ENCODE results near the gene PDZD8.

The PDZD8 gene

GRCh38 chr10:117268907-117269306 lies 106.3 kb downstream of the PDZD8 start:
- WGBS: 93% methylated on average over 2 of the region's 2 CpGs
- Histone ChIP-seq H2BK120ac (ENCODE audit: low read depth, low read length) (no peak overlapping the region), H3K27me3 (ENCODE audit: control insufficient read depth in 1 of 2, insufficient read depth in 1 of 2, low read length in 2 of 2) (no peaks in the 10 kb centered on the region), H2AFZ (ENCODE audit: low read depth, low read length) (no peak overlapping the region), H2BK12ac (ENCODE audit: low read length in 2 of 2) (no peak overlapping the region), H3K4me2 (ENCODE audit: low read length, poor library complexity, severe bottlenecking) (no peak overlapping the region), H3K4ac (ENCODE audit: low read depth in 1 of 2, low read length in 2 of 2) (no peak overlapping the region), H3K36me3 (ENCODE audit: control insufficient read depth in 1 of 2, insufficient read depth in 2 of 2, low read depth in 1 of 2, low read length in 2 of 2) (no peaks in the 10 kb centered on the region), H2BK5ac (ENCODE audit: low read depth, low read length, poor library complexity, severe bottlenecking) (no peak overlapping the region), H4K8ac (ENCODE audit: low read length) (no peak overlapping the region), H2BK15ac (ENCODE audit: low read depth, poor library complexity, severe bottlenecking) (no peak overlapping the region), H4K91ac (ENCODE audit: low read length) (no peak overlapping the region), H3K9ac (ENCODE audit: low read length) (no peak overlapping the region), H3K14ac (ENCODE audit: low read length in 2 of 2) (no peak overlapping the region), H3K79me1 (replicated peaks; ENCODE audit: low read length, poor library complexity, severe bottlenecking) (no peaks in the 10 kb centered on the region), H3K4me1 (ENCODE audit: control insufficient read depth, insufficient read depth, low read depth, low read length) (no peaks in the 10 kb centered on the region), H3K23ac (ENCODE audit: low read length in 2 of 2) (no peak overlapping the region), H3K4me3 (ENCODE audit: insufficient read depth in 1 of 2, low read depth in 1 of 2, low read length in 2 of 2) (no peak overlapping the region), H3K9me3 (ENCODE audit: control insufficient read depth, low read length) (no peaks in the 10 kb centered on the region), H3K27ac (ENCODE audit: low read length, poor library complexity, severe bottlenecking) (no peak overlapping the region), H3K18ac (ENCODE audit: low read depth in 1 of 2, low read length in 2 of 2) (no peak overlapping the region), H2AK5ac (ENCODE audit: low read length, severe bottlenecking) (no peak overlapping the region)
- DNase-seq: no peak

DNA sequence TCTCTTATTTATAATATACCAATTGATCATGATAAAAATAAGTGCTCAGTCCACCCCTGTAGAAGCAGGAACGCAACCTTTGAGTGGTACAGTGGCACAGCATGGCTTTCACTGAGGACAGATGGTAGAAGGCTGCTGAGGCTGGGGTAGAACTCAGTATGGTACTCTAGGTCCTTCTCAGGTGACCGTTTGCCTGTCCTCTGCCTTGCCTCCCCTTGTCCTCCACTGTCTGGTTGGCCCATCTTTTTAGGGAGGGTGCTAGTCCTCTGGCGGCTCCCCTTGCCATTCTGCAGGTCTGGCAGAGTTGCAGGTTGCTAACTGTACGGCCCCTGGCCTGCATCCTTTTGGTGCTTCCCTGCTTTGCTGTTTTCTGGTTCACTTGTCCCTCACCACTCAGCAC lies 107.0 kb downstream of the PDZD8 start:
- Histone ChIP-seq H3K4ac (ENCODE audit: low read depth in 1 of 2, low read length in 2 of 2) (no peak overlapping the region), H2BK120ac (ENCODE audit: low read depth, low read length) (no peak overlapping the region), H3K9me3 (ENCODE audit: control insufficient read depth, low read length) (no peaks in the 10 kb centered on the region), H3K14ac (ENCODE audit: low read length in 2 of 2) (no peak overlapping the region), H3K23ac (ENCODE audit: low read length in 2 of 2) (no peak overlapping the region), H3K4me3 (ENCODE audit: insufficient read depth in 1 of 2, low read depth in 1 of 2, low read length in 2 of 2) (no peak overlapping the region), H3K27me3 (ENCODE audit: control insufficient read depth in 1 of 2, insufficient read depth in 1 of 2, low read length in 2 of 2) (peaks cover 0 to under 1% of the 10 kb centered on the region in 2 experiments), H3K79me1 (replicated peaks; ENCODE audit: low read length, poor library complexity, severe bottlenecking) (no peaks in the 10 kb centered on the region), H3K4me2 (ENCODE audit: low read length, poor library complexity, severe bottlenecking) (no peak overlapping the region), H3K27ac (ENCODE audit: low read length, poor library complexity, severe bottlenecking) (no peak overlapping the region), H2BK12ac (ENCODE audit: low read length in 2 of 2) (no peak overlapping the region), H2AFZ (ENCODE audit: low read depth, low read length) (no peak overlapping the region), H3K4me1 (ENCODE audit: control insufficient read depth, insufficient read depth, low read depth, low read length) (no peaks in the 10 kb centered on the region), H4K8ac (ENCODE audit: low read length) (no peak overlapping the region), H3K36me3 (ENCODE audit: control insufficient read depth in 1 of 2, insufficient read depth in 2 of 2, low read depth in 1 of 2, low read length in 2 of 2) (no peaks in the 10 kb centered on the region), H2BK15ac (ENCODE audit: low read depth, poor library complexity, severe bottlenecking) (no peak overlapping the region), H3K18ac (ENCODE audit: low read depth in 1 of 2, low read length in 2 of 2) (no peak overlapping the region), H2BK5ac (ENCODE audit: low read depth, low read length, poor library complexity, severe bottlenecking) (no peak overlapping the region), H3K9ac (ENCODE audit: low read length) (no peak overlapping the region), H2AK5ac (ENCODE audit: low read length, severe bottlenecking) (no peak overlapping the region), H4K91ac (ENCODE audit: low read length) (no peak overlapping the region)
- WGBS: 82% methylated on average over 4 of the region's 4 CpGs
- DNase-seq: no peak

DNA sequence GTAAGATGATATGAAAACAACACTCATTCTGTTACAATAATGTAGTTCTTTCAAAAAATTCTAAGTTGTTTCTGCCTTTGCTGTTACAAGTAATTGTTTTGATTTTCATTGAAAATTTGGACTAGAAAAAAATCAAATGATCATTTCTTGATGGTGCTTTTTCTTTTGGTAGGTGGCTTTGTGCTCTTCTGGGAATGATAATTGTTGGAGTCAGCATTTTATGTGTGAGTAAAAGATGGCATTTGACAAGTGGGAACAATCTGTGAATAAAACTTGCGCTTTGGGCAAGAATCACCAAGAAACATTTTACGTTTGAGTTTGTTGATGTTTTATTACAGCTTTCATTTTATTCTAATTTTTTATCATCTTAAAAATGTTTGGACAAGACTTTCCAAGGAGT lies 108.4 kb downstream of the PDZD8 start:
- Histone ChIP-seq H3K9me3 (ENCODE audit: control insufficient read depth, low read length) (no peaks in the 10 kb centered on the region), H3K4me1 (ENCODE audit: control insufficient read depth, insufficient read depth, low read depth, low read length) (no peaks in the 10 kb centered on the region), H3K27me3 (ENCODE audit: control insufficient read depth in 1 of 2, insufficient read depth in 1 of 2, low read length in 2 of 2) (peaks cover 5 to 12% of the 10 kb centered on the region in 2 experiments), H3K27ac (ENCODE audit: low read length, poor library complexity, severe bottlenecking) (no peak overlapping the region), H3K23ac (ENCODE audit: low read length in 2 of 2) (no peak overlapping the region), H2BK15ac (ENCODE audit: low read depth, poor library complexity, severe bottlenecking) (no peak overlapping the region), H3K36me3 (ENCODE audit: control insufficient read depth in 1 of 2, insufficient read depth in 2 of 2, low read depth in 1 of 2, low read length in 2 of 2) (no peaks in the 10 kb centered on the region), H3K14ac (ENCODE audit: low read length in 2 of 2) (no peak overlapping the region), H2BK12ac (ENCODE audit: low read length in 2 of 2) (no peak overlapping the region), H4K8ac (ENCODE audit: low read length) (no peak overlapping the region), H3K9ac (ENCODE audit: low read length) (no peak overlapping the region), H2BK5ac (ENCODE audit: low read depth, low read length, poor library complexity, severe bottlenecking) (no peak overlapping the region), H2BK120ac (ENCODE audit: low read depth, low read length) (no peak overlapping the region), H3K79me1 (replicated peaks; ENCODE audit: low read length, poor library complexity, severe bottlenecking) (no peaks in the 10 kb centered on the region), H2AFZ (ENCODE audit: low read depth, low read length) (no peak overlapping the region), H3K4me3 (ENCODE audit: insufficient read depth in 1 of 2, low read depth in 1 of 2, low read length in 2 of 2) (no peak overlapping the region), H3K4ac (ENCODE audit: low read depth in 1 of 2, low read length in 2 of 2) (no peak overlapping the region), H2AK5ac (ENCODE audit: low read length, severe bottlenecking) (no peak overlapping the region), H3K4me2 (ENCODE audit: low read length, poor library complexity, severe bottlenecking) (no peak overlapping the region), H3K18ac (ENCODE audit: low read depth in 1 of 2, low read length in 2 of 2) (no peak overlapping the region), H4K91ac (ENCODE audit: low read length) (no peak overlapping the region)
- DNase-seq: no peak
- no CpG with 5 or more reads among the region's 2 CpGs for WGBS

- H3K4me1 ChIP-seq (ENCODE audit: control insufficient read depth, insufficient read depth, low read depth, low read length): no peaks in the 10 kb centered on the region
- H3K9ac ChIP-seq (ENCODE audit: low read length): no peak overlapping the region
- H3K14ac ChIP-seq (ENCODE audit: low read length in 2 of 2): no peak overlapping the region
- H2AK5ac ChIP-seq (ENCODE audit: low read length, severe bottlenecking): no peak overlapping the region
- H4K91ac ChIP-seq (ENCODE audit: low read length): no peak overlapping the region
- no peak overlapping the region for H3K4me2 ChIP-seq (ENCODE audit: low read length, poor library complexity, severe bottlenecking)
- no peaks in the 10 kb centered on the region for H3K36me3 ChIP-seq (ENCODE audit: control insufficient read depth in 1 of 2, insufficient read depth in 2 of 2, low read depth in 1 of 2, low read length in 2 of 2)
- H3K23ac ChIP-seq (ENCODE audit: low read length in 2 of 2): no peak overlapping the region
- no peak overlapping the region for H3K27ac ChIP-seq (ENCODE audit: low read length, poor library complexity, severe bottlenecking)
- H2BK5ac ChIP-seq (ENCODE audit: low read depth, low read length, poor library complexity, severe bottlenecking): no peak overlapping the region
- no peak overlapping the region for H2BK15ac ChIP-seq (ENCODE audit: low read depth, poor library complexity, severe bottlenecking)
- WGBS: 83% methylated on average over 6 of the region's 9 CpGs
- no peak overlapping the region for H3K4ac ChIP-seq (ENCODE audit: low read depth in 1 of 2, low read length in 2 of 2)
- H3K4me3 ChIP-seq (ENCODE audit: insufficient read depth in 1 of 2, low read depth in 1 of 2, low read length in 2 of 2): no peak overlapping the region
- H3K79me1 ChIP-seq (replicated peaks; ENCODE audit: low read length, poor library complexity, severe bottlenecking): no peaks in the 10 kb centered on the region
- no peaks in the 10 kb centered on the region for H3K9me3 ChIP-seq (ENCODE audit: control insufficient read depth, low read length)
- H4K8ac ChIP-seq (ENCODE audit: low read length): no peak overlapping the region
- no peak overlapping the region for H3K18ac ChIP-seq (ENCODE audit: low read depth in 1 of 2, low read length in 2 of 2)
- H2BK120ac ChIP-seq (ENCODE audit: low read depth, low read length): no peak overlapping the region
- H3K27me3 ChIP-seq (ENCODE audit: control insufficient read depth in 1 of 2, insufficient read depth in 1 of 2, low read length in 2 of 2): peaks cover 7 to 16% of the 10 kb centered on the region in 2 experiments
- DNase-seq: no peak
- H2AFZ ChIP-seq (ENCODE audit: low read depth, low read length): no peak overlapping the region
- H2BK12ac ChIP-seq (ENCODE audit: low read length in 2 of 2): no peak overlapping the region
These were observed 108.8 kb downstream of the PDZD8 start for GRCh38 chr10:117266400-117266799.

All from mesenchymal stem cell (in vitro differentiated cells and primary cell).